HG03045 (cell line): ENCODE results near the gene NFIA.

Experiments
- ATAC-seq: cut with Tn5 transposase; IDR thresholded peaks from one replicate; pipeline ENCODE4 v1.9.1; 2021; ENCODE audit warnings: mild to moderate bottlenecking, moderate library complexity; ENCODE audit not compliant: unreplicated experiment

The NFIA gene

GRCh38 chr1:61472876-61473275, 390.5 kb downstream of the NFIA start:
- ATAC-seq: no peak

- no peak for ATAC-seq
These were observed 392.0 kb downstream of the NFIA start for GRCh38 chr1:61474269-61474817.

GRCh38 chr1:61474963-61475362, 392.6 kb downstream of the NFIA start:
- ATAC-seq: no peak

- ATAC-seq: no peak
These were observed 394.9 kb downstream of the NFIA start for GRCh38 chr1:61477301-61477700.

GRCh38 chr1:61480273-61480935, 398.0 kb downstream of the NFIA start:
- no peak for ATAC-seq

- ATAC-seq: no peak
These were observed 399.0 kb downstream of the NFIA start for GRCh38 chr1:61481315-61481715.

GRCh38 chr1:61482170-61482734, 399.9 kb downstream of the NFIA start:
- no peak for ATAC-seq

GRCh38 chr1:61486783-61487536, 404.6 kb downstream of the NFIA start:
- ATAC-seq: no peak

GRCh38 chr1:61487801-61488200, 405.4 kb downstream of the NFIA start:
- ATAC-seq: no peak

GRCh38 chr1:61490924-61491323, 408.6 kb downstream of the NFIA start:
- ATAC-seq: no peak

GRCh38 chr1:61491497-61491896, 409.1 kb downstream of the NFIA start:
- ATAC-seq: no peak

GRCh38 chr1:61494000-61494399, 411.6 kb downstream of the NFIA start:
- no peak for ATAC-seq

GRCh38 chr1:61496501-61496900, 414.1 kb downstream of the NFIA start:
- no peak for ATAC-seq

GRCh38 chr1:61497013-61497412, 414.7 kb downstream of the NFIA start:
- no peak for ATAC-seq

GRCh38 chr1:61498342-61498741, 416.0 kb downstream of the NFIA start:
- ATAC-seq: no peak

- ATAC-seq: no peak
These were observed 419.9 kb downstream of the NFIA start for GRCh38 chr1:61501971-61502916.

- ATAC-seq: no peak
These were observed 421.9 kb downstream of the NFIA start for GRCh38 chr1:61504305-61504704.

- ATAC-seq: no peak
These were observed 422.6 kb downstream of the NFIA start for GRCh38 chr1:61504852-61505390.

GRCh38 chr1:61506236-61506635, 423.9 kb downstream of the NFIA start:
- ATAC-seq: no peak

- no peak for ATAC-seq
These were observed 424.7 kb downstream of the NFIA start for GRCh38 chr1:61506944-61507500.
